IMR-90 (cell line): ENCODE measurements around the gene DDX60. TPM values are rescaled to one million over a fixed set of nuclear protein-coding genes. Genes with fewer than 3 reads are reported as not detected.

Experiments
- ATAC-seq: fragments of 200-7000 bp; cut with Tn5 transposase; 2 replicates; pipeline ENCODE4 v1.9.1; 2020; ENCODE audit warnings: low read depth, mild to moderate bottlenecking, moderate library complexity
- BruUV-seq: library from RNA; stranded (reverse); fragments of 400-500 nt; replicated peaks from 2 replicates; lab custom pipeline; 2021; lab: Mats Ljungman, UMichigan
- CTCF ChIA-PET: fragments of 300-600 bp; formaldehyde crosslinking; extraction: SDS; loops from one replicate; lab custom pipeline; 2021; ENCODE audit warnings: antibody characterized with exemption; lab: Yijun Ruan, JAX
- POLR2A ChIA-PET: fragments of 300-600 bp; sonication (Branson Sonifier 250); formaldehyde crosslinking; loops from one replicate; lab custom pipeline; 2022; ENCODE audit warnings: antibody characterized with exemption; ENCODE audit not compliant: unreplicated experiment; lab: Charles Lee
- DNase-seq: peaks from one replicate; pipeline ENCODE4 v3.0.0; 2013
- H2AFZ ChIP-seq: replicated peaks from 2 replicates; pipeline ENCODE3; 2013; ENCODE audit warnings: low read length, mild to moderate bottlenecking; ENCODE audit not compliant: poor library complexity
- H2AK5ac ChIP-seq: 2 replicates; pipeline ENCODE4 v1.6.1; 2013; ENCODE audit warnings: low read depth, low read length, inconsistent platforms
- H2AK9ac ChIP-seq: replicated peaks from 2 replicates; pipeline ENCODE3; 2013; ENCODE audit warnings: mild to moderate bottlenecking, low read depth, low read length, moderate library complexity; ENCODE audit not compliant: poor library complexity
- H2BK120ac ChIP-seq: 2 replicates; pipeline ENCODE4 v1.6.1; 2013; ENCODE audit warnings: low read depth, low read length, inconsistent platforms
- H2BK15ac ChIP-seq: 3 replicates; pipeline ENCODE4 v1.6.1; 2013; ENCODE audit warnings: low read depth, low read length, inconsistent platforms
- H2BK20ac ChIP-seq: 2 replicates; pipeline ENCODE4 v1.6.1; 2013; ENCODE audit warnings: low read depth, mild to moderate bottlenecking, inconsistent platforms, low read length, moderate library complexity
- H2BK5ac ChIP-seq: 2 replicates; pipeline ENCODE4 v1.6.1; 2013; ENCODE audit warnings: mild to moderate bottlenecking, low read depth, low read length, inconsistent platforms; ENCODE audit not compliant: poor library complexity, severe bottlenecking
- H3K14ac ChIP-seq: replicated peaks from 2 replicates; pipeline ENCODE4 v1.6.1; 2013; ENCODE audit warnings: low read depth, low read length, inconsistent platforms
- H3K18ac ChIP-seq: 2 replicates; pipeline ENCODE4 v1.6.1; 2013; ENCODE audit warnings: low read depth, low read length, control low read depth
- H3K23ac ChIP-seq: 2 replicates; pipeline ENCODE4 v1.6.1; 2013; ENCODE audit warnings: low read depth, low read length, inconsistent platforms
- H3K27ac ChIP-seq: 2 replicates; pipeline ENCODE4 v1.5.1; 2013; ENCODE audit warnings: mild to moderate bottlenecking, control low read depth, low read length; ENCODE audit not compliant: insufficient read depth
- H3K27me3 ChIP-seq: 2 replicates; pipeline ENCODE4 v1.6.1; 2013; ENCODE audit warnings: low read length; ENCODE audit not compliant: control insufficient read depth, insufficient read depth
- H3K36me3 ChIP-seq: 2 replicates; pipeline ENCODE4 v1.6.1; 2013; ENCODE audit warnings: low read length, mixed read lengths; ENCODE audit not compliant: control insufficient read depth, insufficient read depth
- H3K4ac ChIP-seq: 2 replicates; pipeline ENCODE4 v1.6.1; 2013; ENCODE audit warnings: low read depth, low read length, inconsistent platforms
- H3K4me1 ChIP-seq: 2 replicates; pipeline ENCODE4 v1.6.1; 2013; ENCODE audit warnings: low read length, mixed read lengths; ENCODE audit not compliant: control insufficient read depth, insufficient read depth
- H3K4me2 ChIP-seq: 2 replicates; pipeline ENCODE4 v1.6.1; 2013; ENCODE audit warnings: low read depth, mild to moderate bottlenecking, control low read depth, low read length, moderate library complexity
- H3K4me3 ChIP-seq: 2 replicates; pipeline ENCODE4 v1.5.1; 2013; ENCODE audit warnings: low read depth, mild to moderate bottlenecking, control low read depth, low read length, moderate library complexity; ENCODE audit not compliant: insufficient read depth
- H3K56ac ChIP-seq: 2 replicates; pipeline ENCODE4 v1.6.1; 2013; ENCODE audit warnings: low read length, inconsistent platforms; ENCODE audit not compliant: insufficient read depth; ENCODE audit errors: extremely low read depth
- H3K79me1 ChIP-seq, 2 experiments: 2 replicates each; pipeline ENCODE4 v1.6.1; 2013; ENCODE audit warnings: low read length in 2 of 2, inconsistent platforms in 1 of 2, low read depth in 1 of 2
- H3K9ac ChIP-seq: 2 replicates; pipeline ENCODE4 v1.6.1; 2013; ENCODE audit warnings: low read depth, low read length, control low read depth
- H3K9me1 ChIP-seq: 2 replicates; pipeline ENCODE4 v1.6.1; 2013; ENCODE audit warnings: low read length, inconsistent platforms; ENCODE audit not compliant: insufficient read depth
- H3K9me3 ChIP-seq: 2 replicates; pipeline ENCODE4 v1.6.1; 2013; ENCODE audit warnings: low read length; ENCODE audit not compliant: control insufficient read depth, insufficient read depth
- H4K20me1 ChIP-seq: 2 replicates; pipeline ENCODE4 v1.6.1; 2013; ENCODE audit warnings: low read length, inconsistent platforms; ENCODE audit not compliant: insufficient read depth
- H4K5ac ChIP-seq: 2 replicates; pipeline ENCODE4 v1.6.1; 2013; ENCODE audit warnings: mild to moderate bottlenecking, low read depth, low read length, control low read depth
- H4K8ac ChIP-seq, 2 experiments: 2 replicates each; pipeline ENCODE4 v1.6.1; 2013; ENCODE audit warnings: low read depth in 2 of 2, low read length in 2 of 2, control low read depth in 1 of 2, inconsistent platforms in 1 of 2
- H4K91ac ChIP-seq: 2 replicates; pipeline ENCODE4 v1.6.1; 2013; ENCODE audit warnings: low read depth, low read length, inconsistent platforms; ENCODE audit not compliant: insufficient read depth
- BHLHE40 ChIP-seq: fragments of 150-350 bp; IDR thresholded peaks from 2 replicates; pipeline ENCODE4 v1.6.1; 2016; ENCODE audit warnings: mild to moderate bottlenecking, low read depth, low read length
- CTCF ChIP-seq: conservative IDR thresholded peaks from 2 replicates; pipeline ENCODE4 v1.5.1; 2012; ENCODE audit warnings: mild to moderate bottlenecking, low read depth, low read length, improper control_type of control experiment
- ELK1 ChIP-seq: fragments of 150-350 bp; IDR thresholded peaks from 2 replicates; pipeline ENCODE4 v1.6.1; 2016; ENCODE audit warnings: low read depth, mild to moderate bottlenecking, low read length, moderate library complexity, borderline replicate concordance
- MAFK ChIP-seq: IDR thresholded peaks from 2 replicates; pipeline ENCODE4 v1.6.1; 2012; ENCODE audit warnings: low read depth, low read length, improper control_type of control experiment
- MAZ ChIP-seq: IDR thresholded peaks from 2 replicates; pipeline ENCODE4 v1.6.1; 2012; ENCODE audit warnings: low read depth, mild to moderate bottlenecking, low read length, improper control_type of control experiment, moderate library complexity, borderline replicate concordance
- MXI1 ChIP-seq: IDR thresholded peaks from 2 replicates; pipeline ENCODE4 v1.6.1; 2012; ENCODE audit warnings: low read depth, mild to moderate bottlenecking, low read length, moderate library complexity, borderline replicate concordance
- NFE2L2 ChIP-seq: fragments of 150-350 bp; IDR thresholded peaks from 2 replicates; pipeline ENCODE4 v1.6.1; 2016; ENCODE audit warnings: low read depth, mild to moderate bottlenecking, low read length
- POLR2A ChIP-seq: IDR thresholded peaks from 2 replicates; pipeline ENCODE4 v1.6.1; 2012; ENCODE audit warnings: mild to moderate bottlenecking, low read depth, low read length
- RFX5 ChIP-seq: IDR thresholded peaks from 2 replicates; pipeline ENCODE4 v1.8.0; 2012; ENCODE audit warnings: low read depth, mild to moderate bottlenecking, low read length, moderate library complexity
- SMC3 ChIP-seq: fragments of 150-350 bp; IDR thresholded peaks from 2 replicates; pipeline ENCODE4 v1.6.1; 2016; ENCODE audit warnings: low read depth, mild to moderate bottlenecking, antibody characterized with exemption, low read length, moderate library complexity
- USF2 ChIP-seq: fragments of 150-350 bp; IDR thresholded peaks from 2 replicates; pipeline ENCODE4 v1.6.1; 2017; ENCODE audit warnings: mild to moderate bottlenecking, antibody characterized with exemption, low read length, low read depth
- WGBS, 2 experiments: methylation state at CpG; one replicate each; pipeline versions ENCODE4 v1.1.5 to v1.1.7; 2013; ENCODE audit warnings: missing lambda C conversion rate in 2 of 2; ENCODE audit not compliant: insufficient read length in 1 of 2; ENCODE audit errors: extremely low coverage in 2 of 2; 5-methylcytosine and 5-hydroxymethylcytosine counted together
- dilution Hi-C: fragments of 300-500 bp; cut with HindIII; formaldehyde crosslinking; loops from one replicate; pipeline ENCODE4 v1.14.3; 2018; ENCODE audit warnings: low sequenced_read_pairs; ENCODE audit not compliant: unreplicated experiment
- in situ Hi-C: fragments of 300-500 bp; cut with MboI; formaldehyde crosslinking; loops from 3 replicates; pipeline ENCODE4 v1.14.3; 2019; ENCODE audit warnings: low sequenced_read_pairs, inconsistent platforms, mixed read lengths
- intact Hi-C: fragments of 100-400 bp; cut with micrococcal nuclease; formaldehyde crosslinking; loops from 2 replicates; pipeline ENCODE4 v1.10.0; 2022
- polyA plus RNA-seq, 3 experiments: library from polyadenylated mRNA; depleted of rRNA; stranded (reverse); fragments of >200 nt; gene quantifications; 2 replicates each; pipeline ENCODE4 v1.2.3, GENCODE V29; 2012; ENCODE audit warnings: low replicate concordance in 1 of 3
- total RNA-seq: library from RNA; depleted of rRNA; stranded (reverse); fragments of >200 nt; gene quantifications from 2 replicates; pipeline ENCODE4 v1.2.3, GENCODE V29; 2012

The DDX60 gene
- total and polyA plus RNA-seq, 2 of the 4 experiments (the other 2 are of a cell fraction), result 3.1 to 6.6 TPM

- no peak overlapping the region for H3K4me3 ChIP-seq
- ChIA-PET POLR2A (no interaction called here), CTCF (no interaction called here)
- no peak overlapping the region for H3K4ac ChIP-seq
- no peak overlapping the region for H4K8ac ChIP-seq
- H3K27ac ChIP-seq, result no peak overlapping the region
- H3K79me1 ChIP-seq, result no peaks in the 10 kb centered on the region
- H3K18ac ChIP-seq, result no peak overlapping the region
- BruUV-seq, result no TSS peak
- no peak overlapping the region for H3K23ac ChIP-seq
- no CpG with 5 or more reads among the region's 2 CpGs for WGBS, 2 experiments
- H3K9me3 ChIP-seq, result peaks cover 7% of the 10 kb centered on the region; the same call in 1 of the 2 replicates
- DNase-seq, result no peak
- in situ Hi-C loops (no loop called here), intact Hi-C loops (no loop called here), dilution Hi-C loops (no loop called here)
- no peak overlapping the region for H3K4me2 ChIP-seq
- no peak overlapping the region for H2BK15ac ChIP-seq
- no peak overlapping the region for H2AK9ac ChIP-seq
- H2AK5ac ChIP-seq, result no peak overlapping the region
- no peaks in the 10 kb centered on the region for H3K36me3 ChIP-seq
- H4K5ac ChIP-seq, result no peak overlapping the region
- H3K9me1 ChIP-seq, result no peaks in the 10 kb centered on the region
- no peaks in the 10 kb centered on the region for H4K20me1 ChIP-seq
- H3K9ac ChIP-seq, result no peak overlapping the region
- TF ChIP-seq ELK1 (no peak), MXI1 (no peak), MAZ (no peak), MAFK (no peak), CTCF (no peak), SMC3 (no peak), USF2 (no peak), RFX5 (no peak), BHLHE40 (no peak), NFE2L2 (no peak), POLR2A (no peak)
- H3K27me3 ChIP-seq, result no peaks in the 10 kb centered on the region
- H2AFZ ChIP-seq, result no peak overlapping the region
- no peak overlapping the region for H3K14ac ChIP-seq
- H2BK20ac ChIP-seq, result no peak overlapping the region
- H3K4me1 ChIP-seq, result no peaks in the 10 kb centered on the region
- H3K56ac ChIP-seq, result no peak overlapping the region
- H2BK5ac ChIP-seq, result no peak overlapping the region
- no peak for ATAC-seq
- no peak overlapping the region for H2BK120ac ChIP-seq
- H4K91ac ChIP-seq, result no peak overlapping the region
Measured at GRCh38 chr4:168240821-168241220, 77.7 kb downstream of the DDX60 start.
